ENCODE results near the gene FYCO1.
A peak's percentile ranks its signal among the peaks of the same experiment; 100 is the strongest.

Gene FYCO1

GRCh38 chr3:45984331-45985312 is 11.0 kb downstream of the FYCO1 start:
- DNase-seq (ENCODE audit: low read depth), result no peak

GRCh38 chr3:45983770-45984169 is 11.9 kb downstream of the FYCO1 start:
- peak; percentile 27 for DNase-seq (ENCODE audit: low read depth)

GRCh38 chr3:45981346-45982074 is 14.1 kb downstream of the FYCO1 start:
- no peak for DNase-seq (ENCODE audit: low read depth)

GRCh38 chr3:45980819-45981218 is 14.8 kb downstream of the FYCO1 start:
- DNase-seq (ENCODE audit: low read depth), result no peak

GRCh38 chr3:45980229-45980813 is 15.3 kb downstream of the FYCO1 start:
- no peak for DNase-seq (ENCODE audit: low read depth)

GRCh38 chr3:45979378-45979777 is 16.2 kb downstream of the FYCO1 start:
- DNase-seq (ENCODE audit: low read depth), result no peak

- DNase-seq (ENCODE audit: low read depth), result no peak
Measured at GRCh38 chr3:45978006-45978761, 17.4 kb downstream of the FYCO1 start.

GRCh38 chr3:45976191-45977091 is 19.2 kb downstream of the FYCO1 start:
- no peak for DNase-seq (ENCODE audit: low read depth)

GRCh38 chr3:45975686-45976085 is 19.9 kb downstream of the FYCO1 start:
- DNase-seq (ENCODE audit: low read depth), result no peak

GRCh38 chr3:45974686-45975085 is 20.9 kb downstream of the FYCO1 start:
- no peak for DNase-seq (ENCODE audit: low read depth)

GRCh38 chr3:45972534-45973402 is 22.9 kb downstream of the FYCO1 start:
- DNase-seq (ENCODE audit: low read depth), result no peak

GRCh38 chr3:45969953-45970352 is 25.7 kb downstream of the FYCO1 start:
- no peak for DNase-seq (ENCODE audit: low read depth)

- no peak for DNase-seq (ENCODE audit: low read depth)
Measured at GRCh38 chr3:45969116-45969515, 26.5 kb downstream of the FYCO1 start.

GRCh38 chr3:45968706-45969105 is 26.9 kb downstream of the FYCO1 start:
- no peak for DNase-seq (ENCODE audit: low read depth)

- DNase-seq (ENCODE audit: low read depth), result no peak
Measured at GRCh38 chr3:45968149-45968548, 27.5 kb downstream of the FYCO1 start.

- DNase-seq (ENCODE audit: low read depth), result no peak
Measured at GRCh38 chr3:45967724-45968123, 27.9 kb downstream of the FYCO1 start.

- DNase-seq (ENCODE audit: low read depth), result no peak
Measured at GRCh38 chr3:45966950-45967640, 28.5 kb downstream of the FYCO1 start.

- no peak for DNase-seq (ENCODE audit: low read depth)
Measured at GRCh38 chr3:45966371-45966791, 29.2 kb downstream of the FYCO1 start.

- DNase-seq (ENCODE audit: low read depth), result no peak
Measured at GRCh38 chr3:45965653-45966052, 30.0 kb downstream of the FYCO1 start.
